Measurements from ENCODE around the gene GPR160. TPM values are rescaled to one million over a fixed set of nuclear protein-coding genes. Genes with fewer than 3 reads are reported as not detected.

Gene GPR160
- polyA plus RNA-seq, 4 donors = 33.0 to 46.1 (median 38.0) TPM

- no peak for DNase-seq (ENCODE audit: low read depth in 4 of 4, low spot score in 2 of 4)
These were observed 10.3 kb upstream of the GPR160 start for GRCh38 chr3:170027233-170028102.

DNA sequence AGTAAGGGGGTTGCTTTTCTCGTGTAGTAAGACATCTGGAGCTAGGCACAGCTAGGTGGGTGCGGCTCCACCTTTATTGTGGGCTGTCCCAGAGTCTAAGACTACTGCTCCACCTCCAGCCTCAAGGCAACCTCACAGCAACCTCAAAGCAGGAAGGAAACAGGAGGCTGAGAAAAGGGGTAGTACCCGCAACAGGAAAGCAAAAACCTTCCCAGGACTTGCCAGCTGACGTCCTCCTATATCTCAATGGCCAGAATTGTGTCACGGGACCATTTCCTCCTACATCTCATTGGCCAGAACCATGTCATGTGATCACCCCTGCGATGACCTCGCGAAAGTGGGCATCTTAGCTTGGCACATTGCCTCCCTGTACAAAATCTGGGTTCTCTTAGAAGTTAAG lies 4.3 kb upstream of the GPR160 start:
- DNase-seq (ENCODE audit: low read depth in 4 of 4, low spot score in 2 of 4) = no peak

GRCh38 chr3:170038434-170039110 lies 777 bp downstream of the GPR160 start:
- no peak for DNase-seq (ENCODE audit: low read depth in 4 of 4, low spot score in 2 of 4)

DNA sequence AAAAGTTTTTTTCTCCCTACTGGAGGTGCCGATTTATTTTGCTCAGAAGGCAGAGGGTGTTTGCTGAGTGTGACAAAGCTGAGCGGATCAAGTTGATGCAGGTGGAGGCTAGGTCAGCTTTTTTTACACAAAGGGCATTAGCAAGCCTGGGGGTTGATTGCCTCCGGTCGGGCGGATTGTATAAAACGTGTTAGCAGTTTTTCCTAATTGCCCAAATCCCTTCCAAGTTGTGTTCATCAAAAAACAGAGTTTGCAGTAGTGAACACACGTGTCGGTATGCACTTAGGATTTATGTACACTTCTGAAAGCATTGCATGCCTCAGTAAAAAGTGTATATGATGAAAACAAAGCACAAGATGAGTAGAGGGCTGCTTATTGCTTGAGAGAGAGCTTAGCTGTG lies 2.6 kb downstream of the GPR160 start:
- no peak for DNase-seq (ENCODE audit: low read depth in 4 of 4, low spot score in 2 of 4)

DNA sequence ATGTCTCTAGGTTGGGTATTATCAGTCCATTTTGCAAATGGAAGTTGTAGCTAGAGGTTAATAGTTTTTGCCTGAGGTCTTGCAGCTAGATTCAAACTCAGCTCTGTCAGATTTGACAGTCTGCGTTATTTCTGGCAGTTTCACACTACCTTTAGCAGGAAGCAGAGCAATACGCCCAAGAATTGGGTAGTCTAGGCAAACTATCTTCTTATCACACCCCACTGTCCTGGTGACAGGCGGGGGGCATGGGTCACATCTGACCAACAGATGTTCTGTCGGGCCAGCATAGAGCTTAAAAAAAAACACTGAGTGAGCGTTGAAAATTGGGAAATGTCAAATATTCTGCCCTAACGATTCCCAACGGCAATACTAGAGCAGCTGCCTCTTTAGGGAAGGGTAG lies 5.7 kb downstream of the GPR160 start:
- no peak for DNase-seq (ENCODE audit: low read depth in 4 of 4, low spot score in 2 of 4)

GRCh38 chr3:170044271-170044670 lies 6.5 kb downstream of the GPR160 start:
- DNase-seq (ENCODE audit: low read depth in 4 of 4, low spot score in 2 of 4) = no peak

DNA sequence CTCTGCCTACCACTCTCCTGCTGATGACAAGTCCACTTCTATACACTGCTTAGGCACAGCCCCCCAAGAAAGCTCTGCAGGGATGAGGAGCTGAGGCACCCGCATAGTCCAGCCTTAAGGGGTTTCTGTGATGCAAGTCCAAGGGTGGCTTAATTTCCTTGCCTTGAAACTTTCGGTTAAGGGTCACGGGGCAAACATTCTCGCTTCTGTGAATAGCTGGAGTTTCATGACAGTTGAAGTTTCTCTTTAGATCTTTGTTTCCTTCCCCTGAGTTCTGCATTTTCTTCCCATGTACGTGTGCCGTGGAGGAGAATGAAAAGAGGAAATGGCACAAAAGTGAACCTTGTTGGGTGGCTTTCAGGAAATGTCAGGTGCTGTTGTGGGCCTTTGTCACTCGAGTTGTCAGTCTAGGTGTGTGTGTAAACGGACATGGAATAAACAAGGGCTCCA lies 7.0 kb downstream of the GPR160 start:
- DNase-seq (ENCODE audit: low read depth in 4 of 4, low spot score in 2 of 4) = no peak

- no peak for DNase-seq (ENCODE audit: low read depth in 4 of 4, low spot score in 2 of 4)
These were observed 8.7 kb downstream of the GPR160 start for GRCh38 chr3:170046269-170047132.

DNA sequence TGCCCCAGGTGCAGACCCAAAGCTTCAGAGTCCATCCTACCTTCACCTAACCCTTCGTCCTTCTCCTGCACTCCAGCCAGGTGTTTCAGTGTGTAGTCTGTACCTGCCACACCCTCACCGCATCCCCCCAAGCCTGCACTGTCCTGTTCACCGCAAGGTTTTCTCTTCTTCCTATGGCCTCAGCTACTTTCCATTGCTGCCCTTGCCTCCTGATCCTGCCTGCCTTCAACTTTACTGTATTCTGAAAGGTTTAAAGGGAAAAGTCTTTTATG lies 9.3 kb downstream of the GPR160 start:
- no peak for DNase-seq (ENCODE audit: low read depth in 4 of 4, low spot score in 2 of 4)

GRCh38 chr3:170049146-170050000 lies 11.6 kb downstream of the GPR160 start:
- DNase-seq (ENCODE audit: low read depth in 4 of 4, low spot score in 2 of 4) = no peak

GRCh38 chr3:170050753-170051152 lies 13.0 kb downstream of the GPR160 start:
- DNase-seq (ENCODE audit: low read depth in 4 of 4, low spot score in 2 of 4) = no peak

GRCh38 chr3:170052398-170052797 lies 14.6 kb downstream of the GPR160 start:
- no peak for DNase-seq (ENCODE audit: low read depth in 4 of 4, low spot score in 2 of 4)

- DNase-seq (ENCODE audit: low read depth in 4 of 4, low spot score in 2 of 4) = no peak
These were observed 16.4 kb downstream of the GPR160 start for GRCh38 chr3:170054204-170054603.

DNA sequence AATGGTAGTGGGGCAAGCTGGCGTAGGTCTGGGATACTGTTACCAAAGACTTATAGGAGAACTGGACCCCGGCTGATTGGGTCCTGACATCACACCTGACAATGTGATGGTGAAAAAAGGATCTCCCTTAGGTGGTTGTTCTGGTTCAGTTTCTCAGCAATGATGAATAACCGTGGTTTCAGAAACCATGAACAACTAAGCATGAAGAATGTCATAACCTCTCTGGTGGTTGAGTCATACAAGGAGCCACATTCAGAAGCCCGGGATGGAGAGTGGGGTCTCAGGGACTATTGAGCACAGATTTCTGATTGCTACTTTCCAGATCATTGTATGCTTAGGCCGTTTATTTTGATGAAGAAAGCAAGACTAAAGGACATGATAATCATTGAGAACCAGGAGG lies 17.4 kb downstream of the GPR160 start:
- no peak for DNase-seq (ENCODE audit: low read depth in 4 of 4, low spot score in 2 of 4)

DNA sequence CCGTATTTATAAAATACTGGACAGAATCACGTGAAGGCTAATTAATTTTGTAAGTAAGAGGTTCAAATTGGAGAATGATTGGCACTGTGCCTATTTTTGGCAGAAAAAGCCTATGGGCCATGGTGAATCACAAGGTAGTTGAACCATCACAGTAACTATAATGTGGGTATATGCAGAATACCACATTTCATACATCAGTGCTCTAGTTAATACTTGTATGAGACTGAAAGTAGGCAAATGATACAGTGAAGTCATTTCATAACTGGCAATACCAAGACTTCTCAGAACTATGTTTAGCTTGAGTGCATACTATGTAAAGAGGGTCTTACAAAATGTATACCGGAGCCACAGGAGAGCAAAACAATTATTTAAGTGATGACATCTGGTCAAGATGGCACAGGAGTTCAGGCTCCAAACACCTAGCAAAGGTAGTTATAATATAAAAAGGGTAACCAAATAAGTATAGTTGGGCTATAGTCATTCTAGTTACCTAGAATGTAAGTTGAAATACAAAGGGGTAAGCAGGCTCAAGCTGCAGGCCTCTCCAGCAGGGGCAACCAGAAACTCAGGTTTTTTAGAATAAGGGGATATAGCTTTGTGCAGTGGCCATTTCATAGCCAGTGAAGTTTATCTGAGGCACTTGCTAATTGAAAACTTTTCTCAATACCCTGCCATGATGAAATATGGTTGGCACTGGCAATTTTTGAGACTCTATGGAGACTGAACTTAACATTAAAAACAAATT lies 19.1 kb downstream of the GPR160 start:
- no peak for DNase-seq (ENCODE audit: low read depth in 4 of 4, low spot score in 2 of 4)

DNA sequence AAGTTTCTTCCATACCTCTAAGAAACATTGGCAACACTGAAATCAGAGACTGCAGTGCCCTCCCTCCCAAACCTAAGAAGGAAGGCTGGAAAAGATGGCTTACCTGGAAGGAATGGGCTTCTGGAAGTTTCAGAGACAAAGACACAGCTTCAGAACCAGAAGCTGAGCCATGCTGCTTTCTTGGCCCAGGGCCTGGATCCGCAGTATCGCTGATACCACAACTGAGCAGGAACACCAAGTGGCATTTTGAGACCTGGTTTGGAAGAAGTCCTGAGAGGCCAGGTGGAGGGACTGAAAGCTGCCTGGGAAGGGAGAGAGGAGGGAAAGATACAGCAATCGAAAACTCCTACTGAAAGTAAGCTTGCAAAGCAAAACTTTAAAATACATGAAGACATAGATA lies 19.8 kb downstream of the GPR160 start:
- DNase-seq (ENCODE audit: low read depth in 4 of 4, low spot score in 2 of 4) = no peak

GRCh38 chr3:170058127-170058526 lies 20.3 kb downstream of the GPR160 start:
- DNase-seq (ENCODE audit: low read depth in 4 of 4, low spot score in 2 of 4) = no peak

GRCh38 chr3:170059447-170059846 lies 21.7 kb downstream of the GPR160 start:
- DNase-seq (ENCODE audit: low read depth in 4 of 4, low spot score in 2 of 4) = no peak

- no peak for DNase-seq (ENCODE audit: low read depth in 4 of 4, low spot score in 2 of 4)
These were observed 24.3 kb downstream of the GPR160 start for GRCh38 chr3:170062068-170062467.

- no peak for DNase-seq (ENCODE audit: low read depth in 4 of 4, low spot score in 2 of 4)
These were observed 25.0 kb downstream of the GPR160 start for GRCh38 chr3:170062769-170063168.

Measured in left renal cortex interstitium (tissue), 4 donors.